Measurements from ENCODE around the gene ARL1.
A peak's percentile ranks its signal among the peaks of the same experiment; 100 is the strongest.
"Not testable (repeated sequence)": the region's sequence is repeated elsewhere in the genome, so short reads cannot be mapped to it uniquely, and the experiment has no call there.

Gene ARL1

DNA sequence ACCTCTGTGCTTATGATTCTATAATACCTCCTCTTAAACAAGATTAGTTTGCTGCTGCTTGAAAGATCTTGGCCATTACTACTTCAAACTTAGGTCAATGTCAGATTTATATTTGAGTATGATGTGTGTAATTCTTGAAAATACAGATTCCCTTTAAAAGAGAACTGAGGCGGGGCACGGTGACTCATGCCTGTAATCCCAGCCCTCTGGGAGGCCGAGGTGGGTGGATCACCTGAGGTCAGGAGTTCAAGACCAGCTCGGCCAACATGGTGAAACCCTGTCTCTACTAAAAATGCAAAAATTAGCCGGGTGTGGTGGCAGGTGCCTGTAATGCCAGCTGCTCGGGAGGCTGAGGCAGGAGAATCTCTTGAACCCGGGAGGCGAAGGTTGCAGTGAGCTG is 2.6 kb upstream of the ARL1 start:
- not testable (repeated sequence) for H3K4me3 ChIP-seq (ENCODE audit: insufficient read depth, low read depth, low read length); H3K27ac ChIP-seq (ENCODE audit: insufficient read depth, low read depth, low read length, poor library complexity, severe bottlenecking); H3K27me3 ChIP-seq (ENCODE audit: control insufficient read depth, insufficient read depth, low read length, poor library complexity, severe bottlenecking); H3K9me3 ChIP-seq (ENCODE audit: control insufficient read depth, low read length); H3K4me1 ChIP-seq (ENCODE audit: control insufficient read depth, insufficient read depth, low read length); H3K36me3 ChIP-seq (ENCODE audit: control insufficient read depth, insufficient read depth, low read length)
- 83 to 87% methylated on average over 8 of the region's 8 CpGs for WGBS, 2 experiments

DNA sequence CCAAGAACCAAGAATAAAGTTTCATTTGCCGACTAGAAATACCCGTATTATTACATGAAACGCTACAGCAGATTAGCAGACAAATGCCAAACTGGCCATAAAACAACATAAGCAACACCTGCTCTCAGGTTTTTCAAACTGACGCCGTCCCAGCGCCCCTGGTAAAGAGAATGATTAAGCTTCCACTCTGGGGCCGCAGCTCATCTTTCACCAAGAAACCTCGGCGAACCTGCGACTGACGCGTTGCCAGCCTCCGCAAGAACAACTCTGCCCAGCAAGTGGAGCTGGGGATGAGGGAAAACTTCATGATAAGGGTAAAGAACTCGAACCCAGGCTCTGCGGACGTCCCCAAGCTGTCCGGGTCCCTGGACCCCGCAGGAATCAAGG is 530 bp downstream of the ARL1 start:
- WGBS, 2 experiments, result 3% methylated on average over 18 of the region's 18 CpGs
- no peaks in the 10 kb centered on the region for H3K27me3 ChIP-seq (ENCODE audit: control insufficient read depth, insufficient read depth, low read length, poor library complexity, severe bottlenecking)
- no peaks in the 10 kb centered on the region for H3K9me3 ChIP-seq (ENCODE audit: control insufficient read depth, low read length)
- no peaks in the 10 kb centered on the region for H3K36me3 ChIP-seq (ENCODE audit: control insufficient read depth, insufficient read depth, low read length)
- peaks cover 7% of the 10 kb centered on the region for H3K4me1 ChIP-seq (ENCODE audit: control insufficient read depth, insufficient read depth, low read length)
- H3K27ac ChIP-seq (ENCODE audit: insufficient read depth, low read depth, low read length, poor library complexity, severe bottlenecking), result peak overlapping the region; percentile 90
- peak overlapping the region; percentile 65 for H3K4me3 ChIP-seq (ENCODE audit: insufficient read depth, low read depth, low read length)

DNA sequence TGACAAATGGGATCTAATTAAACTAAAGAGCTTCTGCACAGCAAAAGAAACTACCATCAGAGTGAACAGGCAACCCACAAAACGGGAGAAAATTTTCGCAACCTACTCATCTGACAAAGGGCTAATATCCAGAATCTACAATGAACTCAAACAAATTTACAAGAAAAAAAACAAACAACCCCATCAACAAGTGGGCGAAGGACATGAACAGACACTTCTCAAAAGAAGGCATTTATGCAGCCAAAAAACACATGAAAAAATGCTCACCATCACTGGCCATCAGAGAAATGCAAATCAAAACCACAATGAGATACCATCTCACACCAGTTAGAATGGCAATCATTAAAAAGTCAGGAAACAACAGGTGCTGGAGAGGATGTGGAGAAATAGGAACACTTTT is 16.4 kb downstream of the ARL1 start:
- H3K27ac ChIP-seq (ENCODE audit: insufficient read depth, low read depth, low read length, poor library complexity, severe bottlenecking); H3K9me3 ChIP-seq (ENCODE audit: control insufficient read depth, low read length); H3K4me1 ChIP-seq (ENCODE audit: control insufficient read depth, insufficient read depth, low read length); H3K4me3 ChIP-seq (ENCODE audit: insufficient read depth, low read depth, low read length); H3K27me3 ChIP-seq (ENCODE audit: control insufficient read depth, insufficient read depth, low read length, poor library complexity, severe bottlenecking): not testable (repeated sequence)
- WGBS, 2 experiments, result no CpG with 5 or more reads among the region's 3 CpGs
- H3K36me3 ChIP-seq (ENCODE audit: control insufficient read depth, insufficient read depth, low read length), result peaks cover 33% of the 10 kb centered on the region

GRCh38 chr12:101379149-101379548 is 28.4 kb downstream of the ARL1 start:
- Histone ChIP-seq H3K27ac (ENCODE audit: insufficient read depth, low read depth, low read length, poor library complexity, severe bottlenecking) (no peak overlapping the region), H3K27me3 (ENCODE audit: control insufficient read depth, insufficient read depth, low read length, poor library complexity, severe bottlenecking) (no peaks in the 10 kb centered on the region), H3K4me3 (ENCODE audit: insufficient read depth, low read depth, low read length) (no peak overlapping the region), H3K9me3 (ENCODE audit: control insufficient read depth, low read length) (no peaks in the 10 kb centered on the region), H3K36me3 (ENCODE audit: control insufficient read depth, insufficient read depth, low read length) (peaks cover 5% of the 10 kb centered on the region), H3K4me1 (ENCODE audit: control insufficient read depth, insufficient read depth, low read length) (no peaks in the 10 kb centered on the region)

DNA sequence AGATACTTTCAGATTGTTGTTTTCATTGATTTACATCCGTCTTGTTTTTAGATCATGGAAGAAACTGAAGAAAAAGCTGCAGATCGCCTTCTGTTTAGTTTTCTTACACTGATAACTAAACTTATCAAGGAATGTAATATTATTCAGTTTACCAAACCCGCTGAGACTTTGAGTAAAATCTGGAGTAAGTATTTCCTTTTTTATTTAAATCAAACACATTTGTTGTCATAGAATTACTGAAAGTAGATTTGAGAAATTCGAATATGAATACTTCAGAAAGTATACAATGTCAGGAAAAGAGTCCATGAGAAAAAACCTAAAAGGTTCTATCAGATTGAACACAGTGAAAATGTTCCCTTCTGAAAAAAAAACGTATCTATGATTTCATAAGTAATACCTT is 32.0 kb downstream of the ARL1 start:
- Histone ChIP-seq H3K4me1 (ENCODE audit: control insufficient read depth, insufficient read depth, low read length) (no peaks in the 10 kb centered on the region), H3K27me3 (ENCODE audit: control insufficient read depth, insufficient read depth, low read length, poor library complexity, severe bottlenecking) (no peaks in the 10 kb centered on the region), H3K36me3 (ENCODE audit: control insufficient read depth, insufficient read depth, low read length) (peaks cover 5% of the 10 kb centered on the region), H3K27ac (ENCODE audit: insufficient read depth, low read depth, low read length, poor library complexity, severe bottlenecking) (no peak overlapping the region), H3K4me3 (ENCODE audit: insufficient read depth, low read depth, low read length) (no peak overlapping the region), H3K9me3 (ENCODE audit: control insufficient read depth, low read length) (no peaks in the 10 kb centered on the region)
- 95 to 100% methylated on average over 2 to 5 of the region's 5 CpGs for WGBS, 2 experiments

DNA sequence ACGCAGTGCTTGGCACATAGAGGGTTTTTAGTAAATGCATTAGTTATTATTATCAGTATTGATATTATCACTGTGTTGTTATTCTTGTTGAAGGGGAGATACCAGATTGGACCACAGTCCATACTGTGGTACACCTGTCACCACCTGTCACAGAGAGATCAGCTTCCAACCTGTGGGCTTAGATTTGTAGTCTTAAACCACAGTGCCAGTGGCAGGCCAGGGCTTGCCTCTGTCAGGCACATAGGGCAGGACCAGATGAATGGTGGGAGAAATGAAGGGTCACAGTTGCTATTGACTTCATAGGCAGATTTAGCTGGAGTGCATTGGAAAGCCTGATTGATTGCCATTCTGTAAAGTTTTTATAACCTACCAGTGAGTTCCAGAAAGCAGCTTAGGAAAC is 35.1 kb downstream of the ARL1 start:
- H3K9me3 ChIP-seq (ENCODE audit: control insufficient read depth, low read length), result no peaks in the 10 kb centered on the region
- H3K27me3 ChIP-seq (ENCODE audit: control insufficient read depth, insufficient read depth, low read length, poor library complexity, severe bottlenecking), result no peaks in the 10 kb centered on the region
- peaks cover 5% of the 10 kb centered on the region for H3K36me3 ChIP-seq (ENCODE audit: control insufficient read depth, insufficient read depth, low read length)
- no peak overlapping the region for H3K4me3 ChIP-seq (ENCODE audit: insufficient read depth, low read depth, low read length)
- 100% methylated on average over 1 of the region's 1 CpG; no CpG with 5 or more reads in 1 of the 2 experiments for WGBS, 2 experiments
- no peak overlapping the region for H3K27ac ChIP-seq (ENCODE audit: insufficient read depth, low read depth, low read length, poor library complexity, severe bottlenecking)
- H3K4me1 ChIP-seq (ENCODE audit: control insufficient read depth, insufficient read depth, low read length), result no peaks in the 10 kb centered on the region

DNA sequence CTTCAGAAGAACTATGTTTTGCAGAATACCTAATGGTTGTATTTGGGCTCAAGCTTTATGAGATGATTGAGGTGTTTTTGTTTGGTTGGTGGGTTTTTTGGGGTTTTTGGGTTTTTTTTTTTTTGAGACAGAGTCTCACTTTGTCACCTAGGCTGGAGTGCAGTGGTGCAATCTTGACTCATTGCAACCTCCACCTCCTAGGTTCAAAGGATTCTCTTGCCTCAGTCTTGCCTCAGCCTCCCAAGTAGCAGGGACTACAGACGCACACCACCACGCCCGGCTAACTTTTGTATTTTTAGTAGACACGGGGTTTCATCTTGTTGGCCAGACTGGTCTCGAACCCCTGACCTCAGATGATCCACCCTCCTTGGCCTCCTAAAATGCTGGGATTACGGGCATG is 39.6 kb downstream of the ARL1 start:
- Histone ChIP-seq H3K9me3 (ENCODE audit: control insufficient read depth, low read length) (no peaks in the 10 kb centered on the region), H3K36me3 (ENCODE audit: control insufficient read depth, insufficient read depth, low read length) (peaks cover 5% of the 10 kb centered on the region), H3K27me3 (ENCODE audit: control insufficient read depth, insufficient read depth, low read length, poor library complexity, severe bottlenecking) (no peaks in the 10 kb centered on the region), H3K4me1 (ENCODE audit: control insufficient read depth, insufficient read depth, low read length) (no peaks in the 10 kb centered on the region), H3K27ac (ENCODE audit: insufficient read depth, low read depth, low read length, poor library complexity, severe bottlenecking) (no peak overlapping the region), H3K4me3 (ENCODE audit: insufficient read depth, low read depth, low read length) (no peak overlapping the region)
- WGBS, 2 experiments, result 93 to 94% methylated on average over 6 of the region's 6 CpGs

DNA sequence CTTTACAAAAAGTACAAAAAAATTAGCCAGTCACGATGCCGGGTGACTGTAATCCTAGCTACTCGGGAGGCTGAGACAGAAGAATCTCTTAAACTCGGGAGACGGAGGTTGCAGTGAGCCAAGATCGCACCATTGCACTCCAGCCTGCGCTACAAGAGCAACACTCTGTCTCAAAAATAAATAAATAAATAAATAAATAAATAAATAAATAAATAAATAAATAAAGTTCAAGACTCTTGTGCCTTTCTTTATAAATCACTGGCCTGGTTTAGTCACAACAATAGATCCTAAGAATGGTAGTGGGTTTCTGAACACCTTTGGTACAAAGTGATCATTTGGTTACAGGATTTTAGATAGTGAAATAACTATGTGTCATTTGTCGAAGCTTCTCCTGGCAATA is 46.1 kb downstream of the ARL1 start:
- no peaks in the 10 kb centered on the region for H3K4me1 ChIP-seq (ENCODE audit: control insufficient read depth, insufficient read depth, low read length)
- H3K27ac ChIP-seq (ENCODE audit: insufficient read depth, low read depth, low read length, poor library complexity, severe bottlenecking), result no peak overlapping the region
- no peaks in the 10 kb centered on the region for H3K27me3 ChIP-seq (ENCODE audit: control insufficient read depth, insufficient read depth, low read length, poor library complexity, severe bottlenecking)
- peaks cover 6% of the 10 kb centered on the region for H3K36me3 ChIP-seq (ENCODE audit: control insufficient read depth, insufficient read depth, low read length)
- WGBS, 2 experiments, result 92 to 95% methylated on average over 7 to 8 of the region's 8 CpGs
- H3K9me3 ChIP-seq (ENCODE audit: control insufficient read depth, low read length), result no peaks in the 10 kb centered on the region
- H3K4me3 ChIP-seq (ENCODE audit: insufficient read depth, low read depth, low read length), result no peak overlapping the region

DNA sequence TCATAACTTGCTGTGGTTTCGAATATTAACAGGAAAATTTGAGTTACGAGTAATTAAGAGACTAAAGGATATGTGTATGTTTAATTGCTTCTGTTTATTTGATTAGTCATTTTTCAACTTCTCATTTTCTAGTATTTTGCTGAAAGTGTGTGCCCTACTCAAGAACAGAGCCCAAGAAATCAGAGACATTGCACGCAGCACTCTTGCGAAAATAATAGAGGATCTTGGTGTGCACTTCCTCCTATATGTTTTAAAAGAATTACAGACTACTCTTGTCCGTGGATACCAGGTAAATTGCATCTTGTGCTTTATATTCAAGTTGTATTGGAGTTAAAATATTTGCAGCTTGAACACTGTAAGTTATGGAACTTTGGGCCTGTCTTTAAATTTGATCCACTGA is 50.8 kb downstream of the ARL1 start:
- Histone ChIP-seq H3K9me3 (ENCODE audit: control insufficient read depth, low read length) (no peaks in the 10 kb centered on the region), H3K4me3 (ENCODE audit: insufficient read depth, low read depth, low read length) (no peak overlapping the region), H3K27me3 (ENCODE audit: control insufficient read depth, insufficient read depth, low read length, poor library complexity, severe bottlenecking) (no peaks in the 10 kb centered on the region), H3K36me3 (ENCODE audit: control insufficient read depth, insufficient read depth, low read length) (peaks cover 6% of the 10 kb centered on the region), H3K4me1 (ENCODE audit: control insufficient read depth, insufficient read depth, low read length) (no peaks in the 10 kb centered on the region), H3K27ac (ENCODE audit: insufficient read depth, low read depth, low read length, poor library complexity, severe bottlenecking) (no peak overlapping the region)
- WGBS, 2 experiments, result 91 to 99% methylated on average over 5 of the region's 5 CpGs

DNA sequence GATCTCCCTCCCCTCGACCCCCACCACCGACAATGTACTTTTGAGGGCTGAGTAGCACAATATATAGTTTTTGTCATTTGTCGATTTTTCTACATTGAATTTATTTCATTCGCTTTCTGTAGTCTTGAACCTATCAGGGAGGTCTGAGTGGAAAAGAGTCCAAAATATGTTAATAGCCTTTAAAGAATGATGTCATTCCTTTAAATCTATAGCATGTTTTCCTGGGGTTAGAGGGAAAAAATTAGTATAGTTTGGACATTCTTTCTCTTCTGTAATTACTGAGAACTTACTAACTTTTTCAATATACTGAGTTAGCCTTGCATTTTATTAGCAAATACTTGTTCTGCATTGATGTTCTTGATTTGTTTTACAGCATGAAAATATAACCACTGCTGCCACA is 55.9 kb downstream of the ARL1 start:
- Histone ChIP-seq H3K27ac (ENCODE audit: insufficient read depth, low read depth, low read length, poor library complexity, severe bottlenecking) (no peak overlapping the region), H3K36me3 (ENCODE audit: control insufficient read depth, insufficient read depth, low read length) (peaks cover 6% of the 10 kb centered on the region), H3K9me3 (ENCODE audit: control insufficient read depth, low read length) (no peaks in the 10 kb centered on the region), H3K4me1 (ENCODE audit: control insufficient read depth, insufficient read depth, low read length) (no peaks in the 10 kb centered on the region), H3K27me3 (ENCODE audit: control insufficient read depth, insufficient read depth, low read length, poor library complexity, severe bottlenecking) (no peaks in the 10 kb centered on the region), H3K4me3 (ENCODE audit: insufficient read depth, low read depth, low read length) (no peak overlapping the region)
- 98 to 100% methylated on average over 4 of the region's 4 CpGs for WGBS, 2 experiments

DNA sequence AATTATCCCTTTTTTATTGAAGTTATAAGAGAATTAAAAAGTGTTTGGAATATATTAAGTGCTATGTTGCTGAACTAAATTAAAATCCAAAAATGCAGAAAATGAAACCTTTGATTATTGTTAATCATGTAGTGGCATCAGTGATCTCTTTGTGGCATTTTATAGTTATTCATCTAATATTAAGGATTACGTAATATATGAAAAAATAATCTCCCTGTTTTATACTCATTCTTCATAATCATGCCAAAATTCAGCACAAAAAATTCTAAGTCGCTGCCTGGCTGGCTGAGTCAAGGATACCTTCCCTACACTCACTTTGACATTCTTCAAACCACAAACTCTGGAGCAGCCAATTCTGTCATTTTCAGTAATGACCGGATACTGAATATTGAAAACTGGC is 63.7 kb downstream of the ARL1 start:
- Histone ChIP-seq H3K4me3 (ENCODE audit: insufficient read depth, low read depth, low read length) (no peak overlapping the region), H3K27me3 (ENCODE audit: control insufficient read depth, insufficient read depth, low read length, poor library complexity, severe bottlenecking) (no peaks in the 10 kb centered on the region), H3K36me3 (ENCODE audit: control insufficient read depth, insufficient read depth, low read length) (peaks cover 11% of the 10 kb centered on the region), H3K27ac (ENCODE audit: insufficient read depth, low read depth, low read length, poor library complexity, severe bottlenecking) (no peak overlapping the region), H3K9me3 (ENCODE audit: control insufficient read depth, low read length) (no peaks in the 10 kb centered on the region), H3K4me1 (ENCODE audit: control insufficient read depth, insufficient read depth, low read length) (no peaks in the 10 kb centered on the region)
- WGBS, 2 experiments, result 94 to 95% methylated on average over 2 of the region's 3 CpGs
